Myocyte (in vitro differentiated cells): ENCODE measurements around the gene TMEM131L. TPM values are rescaled to one million over a fixed set of nuclear protein-coding genes. Genes with fewer than 3 reads are reported as not detected.
"Not testable (repeated sequence)": the region's sequence is repeated elsewhere in the genome, so short reads cannot be mapped to it uniquely, and the experiment has no call there.

Experiments used
- DNase-seq: peaks from one replicate; pipeline ENCODE4 v3.0.0-alpha.2; 2012; ENCODE audit warnings: low read depth
- total RNA-seq: library from RNA; depleted of rRNA; stranded (reverse); fragments of >200 nt; gene quantifications from 2 replicates; pipeline ENCODE4 v1.2.3, GENCODE V29; 2014

TMEM131L gene
- total RNA-seq, 1 donor from 2014 or later: 13.3 TPM

DNA sequence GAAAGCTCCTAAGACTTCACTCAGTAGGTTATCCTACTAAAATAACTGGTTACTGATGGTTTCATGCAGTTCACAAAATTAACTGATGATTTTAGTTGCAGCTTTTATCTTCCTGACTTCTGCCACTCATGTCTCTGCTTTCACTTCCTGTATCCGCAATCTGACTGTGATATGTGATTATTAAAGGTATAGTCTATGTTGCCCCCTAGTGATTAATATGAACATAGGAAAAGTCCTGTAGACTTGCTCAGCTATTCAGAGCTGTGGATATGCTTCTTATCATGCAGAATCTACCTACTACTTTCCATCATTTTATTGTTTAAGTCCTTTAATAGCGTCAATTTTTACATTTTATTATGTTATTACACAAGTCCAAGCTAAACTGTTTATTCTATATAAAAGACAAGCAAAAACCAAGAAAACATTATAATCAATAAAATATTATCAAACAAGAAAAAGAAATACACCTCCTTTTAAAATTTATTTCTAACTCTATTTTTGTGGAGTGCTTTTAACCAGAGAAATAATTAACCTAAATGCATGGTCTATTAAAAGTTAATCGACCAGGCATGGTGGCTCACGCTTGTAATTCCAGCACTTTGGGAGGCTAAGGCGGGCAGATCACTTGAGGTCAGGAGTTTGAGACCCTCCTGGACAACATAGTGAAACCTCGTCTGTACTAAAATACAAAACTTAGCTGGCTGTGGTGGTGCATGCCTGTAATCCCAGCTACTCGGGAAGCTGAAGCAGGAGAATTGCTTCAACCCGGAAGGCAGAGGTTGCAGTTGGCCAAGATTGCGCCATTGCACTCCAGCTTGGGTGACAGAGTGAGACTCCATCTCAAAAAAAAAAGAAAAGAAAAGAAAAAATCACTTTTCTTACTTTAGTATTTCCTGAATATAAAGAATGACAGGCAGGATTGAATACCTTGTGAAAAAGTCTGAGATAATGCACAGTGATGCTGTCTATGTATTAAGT is 177.5 kb downstream of the TMEM131L start:
- peak; percentile 43 for DNase-seq

DNA sequence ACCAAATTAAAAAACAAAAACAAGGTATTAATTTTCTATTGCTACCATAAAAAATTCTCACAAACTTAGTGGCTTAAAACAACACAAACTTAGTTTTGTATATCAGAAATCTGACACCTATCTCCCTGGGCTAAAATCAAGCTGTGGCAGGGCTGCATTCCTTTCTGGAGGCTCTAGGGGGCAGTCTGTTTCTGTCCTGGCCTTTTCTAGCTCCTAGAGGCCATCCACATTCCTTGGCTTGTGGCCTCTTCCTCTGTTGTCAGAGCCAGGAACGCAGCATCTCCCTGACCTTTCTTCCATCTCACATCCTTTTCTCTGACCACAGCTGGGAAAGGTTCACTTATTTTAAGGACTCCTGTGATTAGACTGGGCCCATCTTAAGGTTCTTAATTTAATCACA is 179.0 kb downstream of the TMEM131L start:
- no peak for DNase-seq

DNA sequence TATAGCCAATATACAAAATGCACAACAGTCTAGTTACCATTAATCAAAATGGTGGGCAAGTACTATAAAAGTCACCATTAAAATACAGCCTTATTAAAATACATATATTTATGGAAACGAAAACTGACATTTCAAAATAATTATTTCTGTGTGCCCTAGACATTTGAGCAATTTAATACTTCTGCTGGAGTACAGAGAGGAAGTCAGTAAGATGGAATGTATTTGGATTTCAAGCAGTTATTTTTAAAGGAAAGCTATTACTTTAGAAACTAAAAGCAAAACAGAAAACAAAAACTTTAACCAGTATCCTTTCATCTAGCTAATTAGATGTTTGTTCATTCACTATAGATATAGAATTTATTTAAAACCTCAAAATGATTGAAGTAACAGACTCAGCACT is 180.1 kb downstream of the TMEM131L start:
- no peak for DNase-seq

DNA sequence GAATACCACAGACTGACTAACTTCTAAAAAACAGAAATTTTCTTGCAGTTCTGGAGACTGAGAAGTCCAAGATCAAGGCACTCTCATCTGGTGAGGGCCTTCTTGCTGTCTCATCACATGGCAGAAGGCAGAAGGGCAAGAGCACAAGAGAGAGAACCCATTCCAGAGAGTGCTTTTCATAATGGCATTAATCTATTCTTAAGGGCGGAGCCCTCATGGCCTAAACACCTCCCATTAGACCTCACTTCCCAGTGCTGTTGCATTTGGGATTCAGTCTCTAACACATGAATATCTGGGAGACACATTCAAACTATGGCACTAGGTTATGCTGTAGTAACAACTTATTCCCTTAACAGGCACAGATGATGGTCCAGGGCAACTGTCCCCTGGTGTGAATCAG is 180.8 kb downstream of the TMEM131L start:
- no peak for DNase-seq

DNA sequence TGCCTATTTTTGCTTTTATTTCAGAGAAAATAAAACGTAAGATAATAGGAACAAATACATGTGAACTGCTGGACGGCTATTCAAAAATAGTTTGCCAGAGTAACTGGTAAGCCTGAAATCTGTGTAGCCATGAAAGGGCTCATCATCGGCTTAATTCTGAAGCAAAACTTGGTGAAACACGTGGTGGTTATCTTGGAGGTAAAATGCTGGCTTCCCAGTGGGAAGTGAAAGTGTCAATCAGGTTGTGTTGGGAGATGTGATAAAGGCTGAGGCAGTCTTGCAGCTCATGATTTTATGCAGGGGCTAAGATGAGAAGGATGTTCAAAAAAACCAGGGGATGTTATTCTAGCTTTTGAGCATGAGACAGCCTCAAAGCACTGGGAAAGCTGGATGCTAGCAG is 181.8 kb downstream of the TMEM131L start:
- no peak for DNase-seq

DNA sequence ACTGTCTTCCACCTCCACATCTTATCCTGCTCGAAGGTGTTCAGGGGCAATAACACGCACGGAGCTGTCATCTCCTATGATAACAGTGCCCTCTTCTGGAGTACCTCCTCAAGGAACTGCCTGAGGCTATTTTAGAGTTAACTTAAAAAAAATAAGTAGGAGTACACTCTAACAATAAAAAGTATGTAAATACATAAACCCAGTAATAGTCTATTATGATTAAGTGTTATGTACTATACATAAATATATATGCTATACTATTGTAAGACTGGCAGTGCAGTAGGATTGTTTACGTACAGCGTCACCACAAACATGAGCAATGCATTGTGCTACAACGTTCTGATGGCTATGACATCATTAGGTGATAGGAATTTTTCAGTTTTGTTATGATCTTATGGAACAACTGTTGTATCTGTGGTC is 183.4 kb downstream of the TMEM131L start:
- no peak for DNase-seq

DNA sequence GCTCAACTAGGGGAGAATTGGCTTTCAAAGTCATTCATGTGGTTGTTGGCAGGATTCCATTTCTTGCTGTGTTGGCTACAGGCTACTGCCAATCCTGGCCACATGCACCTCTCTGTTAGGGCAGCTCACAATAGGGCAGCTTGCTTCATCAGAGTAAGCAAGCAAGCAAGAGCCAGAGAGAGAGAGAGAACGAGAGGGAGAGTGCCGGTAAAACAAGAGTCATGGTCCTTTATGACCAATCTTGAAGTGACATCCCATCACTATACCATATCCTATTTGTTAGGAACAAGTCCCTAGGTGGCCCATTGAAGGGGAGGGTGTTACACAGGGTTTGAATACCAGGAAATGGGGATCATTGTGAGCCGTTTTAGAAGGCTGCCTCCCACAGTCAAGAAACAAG is 185.0 kb downstream of the TMEM131L start:
- DNase-seq: no peak

DNA sequence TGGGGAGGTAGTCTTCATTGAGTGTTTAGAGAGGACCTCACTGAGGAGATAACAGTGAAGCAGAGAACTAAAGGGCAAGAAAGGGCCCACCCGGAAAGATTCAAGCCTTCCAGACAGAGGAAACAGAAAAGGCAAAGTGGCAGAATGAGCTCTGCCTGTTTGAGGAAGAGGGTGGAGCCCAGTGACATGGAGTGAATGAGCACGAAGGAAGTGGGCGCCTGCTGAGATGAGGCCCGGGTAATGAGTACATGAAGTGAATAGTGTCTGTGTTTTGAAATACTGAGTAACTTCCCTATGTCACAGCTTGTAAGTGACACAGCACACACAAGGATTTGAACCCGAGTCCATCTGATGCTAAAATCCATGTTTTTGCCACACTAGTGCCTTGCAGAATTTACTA is 185.4 kb downstream of the TMEM131L start:
- no peak for DNase-seq

DNA sequence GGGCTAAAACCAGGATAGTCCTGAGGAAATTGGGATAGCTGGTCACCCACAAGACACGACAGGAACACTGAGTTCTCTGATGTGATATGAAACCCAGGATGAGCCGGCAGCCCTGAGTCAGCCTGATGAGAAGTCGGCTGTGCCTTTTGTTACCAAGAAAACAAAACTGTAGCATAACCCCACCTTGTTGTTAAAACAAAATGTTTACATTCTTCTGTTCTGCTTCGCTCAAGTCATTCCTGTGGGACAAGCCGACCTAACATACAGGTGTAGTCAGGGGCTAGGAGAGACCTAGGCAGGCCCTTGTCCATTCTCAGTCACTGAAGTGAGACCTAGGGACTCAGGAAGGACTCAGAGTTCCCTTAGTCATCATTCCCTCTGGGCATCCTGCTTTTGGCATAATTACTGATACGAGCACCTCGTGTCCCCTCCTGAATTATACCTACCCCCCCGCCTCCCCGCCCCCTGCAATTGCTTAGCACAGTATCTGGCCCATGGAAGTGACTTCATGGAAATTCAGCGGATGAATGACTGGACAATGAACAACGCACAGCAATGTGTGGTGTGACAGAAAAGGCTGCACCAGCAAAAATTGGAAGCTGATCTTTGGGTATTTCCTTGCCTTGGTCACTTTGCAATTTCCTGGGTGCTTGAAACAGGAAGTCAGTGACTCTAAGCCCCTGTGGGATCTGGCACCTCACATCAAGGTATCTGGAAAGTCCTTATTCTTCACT is 186.1 kb downstream of the TMEM131L start:
- no peak for DNase-seq

DNA sequence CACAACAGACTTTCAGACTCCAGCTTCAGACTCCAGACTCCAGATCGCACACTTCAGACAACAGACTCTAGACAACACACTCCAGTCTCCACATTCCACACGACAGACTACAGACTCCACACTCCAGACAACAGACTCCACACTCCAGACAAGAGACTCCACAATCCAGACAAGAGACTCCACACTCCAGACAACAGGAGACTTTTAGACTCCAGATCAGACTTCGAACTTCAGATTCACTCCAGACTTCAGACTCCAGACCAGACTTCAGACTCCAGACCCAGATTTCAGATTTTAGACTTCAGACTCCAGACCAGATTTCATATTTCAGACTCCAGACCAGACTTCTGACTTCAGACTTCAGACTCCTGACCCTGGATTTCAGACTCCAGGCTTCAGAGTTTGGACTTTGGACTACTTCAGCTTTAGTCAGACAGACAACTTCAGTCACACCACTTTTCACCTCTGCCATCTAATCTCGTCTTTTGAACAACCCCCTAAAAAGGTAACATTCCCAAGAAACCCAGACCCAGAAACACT is 188.9 kb downstream of the TMEM131L start:
- no peak for DNase-seq

DNA sequence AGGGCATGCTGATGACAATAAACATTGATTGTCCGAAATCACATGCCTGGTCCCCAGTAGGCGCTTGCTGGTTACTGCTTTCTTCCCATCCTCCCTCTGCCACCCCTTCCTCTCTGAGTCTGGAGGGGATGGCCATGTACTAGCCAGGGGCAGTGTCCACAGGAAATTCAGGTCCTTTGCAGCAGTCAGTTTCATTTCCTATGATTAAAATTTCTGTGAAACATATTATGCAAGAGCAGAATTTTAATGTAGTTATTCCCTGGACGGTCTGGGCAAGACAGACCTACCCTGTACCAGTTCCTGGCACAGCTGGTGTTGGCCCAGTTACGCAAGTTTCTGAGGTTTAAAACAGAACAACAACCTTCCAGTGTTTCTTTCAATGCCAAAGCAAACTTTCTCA is 189.8 kb downstream of the TMEM131L start:
- peak; percentile 55 for DNase-seq

GRCh38 chr4:153661215-153661822 is 195.2 kb downstream of the TMEM131L start:
- no peak for DNase-seq

DNA sequence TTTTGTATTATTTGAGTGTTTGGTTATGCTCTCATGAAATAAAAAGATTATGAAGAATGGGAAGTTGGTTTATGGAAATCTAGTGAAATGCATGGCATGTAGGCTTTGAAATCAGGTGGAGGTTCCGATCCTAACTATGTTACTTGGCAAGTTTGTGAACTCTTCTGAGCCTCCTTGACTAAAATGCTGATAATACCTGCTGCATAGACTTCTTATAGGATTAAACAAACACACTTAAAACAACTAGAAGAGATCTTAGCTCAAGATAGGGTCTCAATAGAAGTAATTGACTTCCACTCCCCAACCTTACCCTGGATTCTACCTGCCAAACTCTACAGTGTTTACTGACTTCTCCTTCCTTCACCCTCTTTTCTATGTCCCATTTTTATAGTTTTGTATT is 195.7 kb downstream of the TMEM131L start:
- DNase-seq: no peak

- DNase-seq: no peak
These were observed 197.5 kb downstream of the TMEM131L start for GRCh38 chr4:153663667-153664066.

GRCh38 chr4:153666505-153666904 is 200.3 kb downstream of the TMEM131L start:
- DNase-seq: not testable (repeated sequence)

- DNase-seq: no peak
These were observed 202.5 kb downstream of the TMEM131L start for GRCh38 chr4:153668647-153669046.

GRCh38 chr4:153669838-153670237 is 203.7 kb downstream of the TMEM131L start:
- no peak for DNase-seq

GRCh38 chr4:153676486-153676885 is 210.3 kb downstream of the TMEM131L start:
- DNase-seq: no peak

GRCh38 chr4:153676984-153677383 is 210.8 kb downstream of the TMEM131L start:
- DNase-seq: peak; percentile 43

DNA sequence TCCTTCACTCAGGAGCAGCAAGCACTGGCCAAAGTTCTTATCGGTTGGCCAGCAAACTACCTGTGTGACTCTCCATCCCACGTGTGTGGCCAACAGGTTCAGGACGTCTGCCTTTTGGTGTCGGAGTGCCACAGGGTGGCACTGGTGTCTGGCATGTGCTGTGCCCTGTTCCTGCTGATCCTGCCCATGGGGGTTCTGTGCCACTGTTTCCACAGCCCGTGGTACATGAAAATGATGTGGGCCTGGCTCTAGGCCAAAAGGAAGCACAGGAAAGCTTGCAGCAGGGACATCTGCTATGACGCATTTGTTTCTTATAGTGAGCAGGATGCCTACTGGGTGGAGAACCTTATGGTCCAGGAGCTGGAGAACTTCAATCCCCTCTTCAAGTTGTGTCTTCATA is 213.3 kb downstream of the TMEM131L start:
- DNase-seq: no peak

GRCh38 chr4:153683763-153684181 is 217.6 kb downstream of the TMEM131L start:
- peak; percentile 4 for DNase-seq
